AG04450 (cell line): ENCODE results near the gene MUC5AC. TPM values are rescaled to one million over a fixed set of nuclear protein-coding genes. Genes with fewer than 3 reads are reported as not detected.

Source experiments
- CTCF ChIA-PET: fragments of 300-600, 350-600 bp; formaldehyde crosslinking; extraction: SDS; loops from one replicate; lab custom pipeline; 2022; ENCODE audit warnings: antibody characterized with exemption, inconsistent platforms; lab: Charles Lee
- POLR2A ChIA-PET: fragments of 350-600 bp; formaldehyde crosslinking; extraction: SDS; loops from one replicate; lab custom pipeline; 2021; ENCODE audit warnings: antibody characterized with exemption, inconsistent platforms; lab: Yijun Ruan, JAX
- DNase-seq: peaks from one replicate; pipeline ENCODE4 v3.0.0-alpha.2; 2011; ENCODE audit warnings: low read depth, low spot score
- H3K27ac ChIP-seq: one replicate; pipeline ENCODE4 v1.5.1; 2012; ENCODE audit warnings: low read depth, low read length, control low read depth
- H3K27me3 ChIP-seq: one replicate; pipeline ENCODE4 v1.6.0; 2012; ENCODE audit warnings: low read length; ENCODE audit not compliant: control insufficient read depth, insufficient read depth
- H3K4me3 ChIP-seq: 2 replicates; pipeline ENCODE4 v1.5.1; 2011; ENCODE audit warnings: mild to moderate bottlenecking, low read depth, low read length, control low read depth
- H3K9me3 ChIP-seq: 2 replicates; pipeline ENCODE4 v1.5.1; 2012; ENCODE audit warnings: low read length; ENCODE audit not compliant: control insufficient read depth, insufficient read depth
- polyA plus RNA-seq: library from polyadenylated mRNA; depleted of rRNA; stranded (reverse); fragments of >200 nt; gene quantifications from 2 replicates; pipeline ENCODE4 v1.2.3, GENCODE V29; 2011
- TF ChIP-seq, protein P1 (sequence below): IDR thresholded peaks from 2 replicates; pipeline ENCODE4 v1.5.1; 2011; ENCODE audit warnings: low read depth, low read length, control low read depth, inconsistent platforms

MUC5AC gene
- polyA plus RNA-seq, 1 experiment = 0.01 TPM

DNA sequence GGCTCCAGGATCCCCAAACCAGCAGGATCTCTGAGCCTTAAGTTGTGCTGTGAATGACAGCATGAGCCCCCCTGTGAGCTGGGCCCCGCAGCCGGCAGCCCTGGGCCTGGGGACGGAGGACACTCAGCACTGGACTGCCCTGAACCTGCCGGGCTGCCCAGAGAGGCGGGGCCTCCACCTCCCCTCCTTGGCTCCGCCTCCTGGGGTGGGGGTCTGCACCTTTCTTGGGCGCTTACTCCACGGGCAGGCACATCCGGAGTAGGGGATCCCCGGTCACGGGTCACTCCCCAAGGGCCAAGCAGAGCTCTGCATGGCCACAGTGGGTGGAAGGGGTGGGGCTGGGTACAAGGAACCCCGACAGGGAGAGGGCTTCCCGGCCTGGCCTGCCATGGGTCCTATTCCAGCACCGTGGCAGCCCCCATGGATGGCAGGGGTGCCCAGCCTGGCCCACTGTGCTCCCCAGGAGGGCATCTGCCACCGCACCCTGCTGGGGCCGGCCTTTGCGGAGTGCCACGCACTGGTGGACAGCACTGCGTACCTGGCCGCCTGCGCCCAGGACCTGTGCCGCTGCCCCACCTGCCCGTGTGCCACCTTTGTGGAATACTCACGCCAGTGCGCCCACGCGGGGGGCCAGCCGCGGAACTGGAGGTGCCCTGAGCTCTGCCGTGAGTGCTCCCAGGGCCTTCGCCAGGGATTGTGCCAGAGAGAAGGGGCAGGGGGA lies 70.5 kb downstream of the MUC5AC start:
- CTCF ChIA-PET = no interaction called here
- TF ChIP-seq, protein P1, sequence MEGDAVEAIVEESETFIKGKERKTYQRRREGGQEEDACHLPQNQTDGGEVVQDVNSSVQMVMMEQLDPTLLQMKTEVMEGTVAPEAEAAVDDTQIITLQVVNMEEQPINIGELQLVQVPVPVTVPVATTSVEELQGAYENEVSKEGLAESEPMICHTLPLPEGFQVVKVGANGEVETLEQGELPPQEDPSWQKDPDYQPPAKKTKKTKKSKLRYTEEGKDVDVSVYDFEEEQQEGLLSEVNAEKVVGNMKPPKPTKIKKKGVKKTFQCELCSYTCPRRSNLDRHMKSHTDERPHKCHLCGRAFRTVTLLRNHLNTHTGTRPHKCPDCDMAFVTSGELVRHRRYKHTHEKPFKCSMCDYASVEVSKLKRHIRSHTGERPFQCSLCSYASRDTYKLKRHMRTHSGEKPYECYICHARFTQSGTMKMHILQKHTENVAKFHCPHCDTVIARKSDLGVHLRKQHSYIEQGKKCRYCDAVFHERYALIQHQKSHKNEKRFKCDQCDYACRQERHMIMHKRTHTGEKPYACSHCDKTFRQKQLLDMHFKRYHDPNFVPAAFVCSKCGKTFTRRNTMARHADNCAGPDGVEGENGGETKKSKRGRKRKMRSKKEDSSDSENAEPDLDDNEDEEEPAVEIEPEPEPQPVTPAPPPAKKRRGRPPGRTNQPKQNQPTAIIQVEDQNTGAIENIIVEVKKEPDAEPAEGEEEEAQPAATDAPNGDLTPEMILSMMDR = no peak
- POLR2A ChIA-PET = no interaction called here
- Histone ChIP-seq H3K27me3 (no peaks in the 10 kb centered on the region), H3K4me3 (no peak overlapping the region), H3K9me3 (peaks cover 7% of the 10 kb centered on the region; the same call in 1 of the 2 replicates), H3K27ac (no peak overlapping the region)
- DNase-seq = no peak

DNA sequence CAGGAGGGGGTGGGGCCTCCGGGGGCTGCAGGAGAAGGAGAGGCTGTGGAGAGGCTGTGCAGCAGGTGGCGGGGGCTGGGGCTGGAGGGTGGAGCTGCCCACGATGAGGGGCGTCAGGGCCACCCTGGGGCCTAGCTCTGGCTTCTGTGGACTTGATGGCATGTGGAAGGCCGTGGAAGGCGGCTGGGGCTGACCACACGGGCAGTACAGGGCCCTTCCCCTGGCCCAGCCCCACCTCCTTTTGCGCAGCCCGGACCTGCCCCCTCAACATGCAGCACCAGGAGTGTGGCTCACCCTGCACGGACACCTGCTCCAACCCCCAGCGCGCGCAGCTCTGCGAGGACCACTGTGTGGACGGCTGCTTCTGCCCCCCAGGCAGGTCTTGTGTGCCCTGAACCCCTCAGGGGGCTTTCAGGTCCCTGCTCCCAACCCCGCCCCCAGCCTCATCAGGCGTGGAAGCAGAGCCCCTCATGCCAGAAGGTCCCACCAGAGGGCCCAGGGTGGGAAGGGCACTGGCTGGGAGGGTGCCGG lies 71.2 kb downstream of the MUC5AC start:
- CTCF ChIA-PET = no interaction called here
- no peak for DNase-seq

DNA sequence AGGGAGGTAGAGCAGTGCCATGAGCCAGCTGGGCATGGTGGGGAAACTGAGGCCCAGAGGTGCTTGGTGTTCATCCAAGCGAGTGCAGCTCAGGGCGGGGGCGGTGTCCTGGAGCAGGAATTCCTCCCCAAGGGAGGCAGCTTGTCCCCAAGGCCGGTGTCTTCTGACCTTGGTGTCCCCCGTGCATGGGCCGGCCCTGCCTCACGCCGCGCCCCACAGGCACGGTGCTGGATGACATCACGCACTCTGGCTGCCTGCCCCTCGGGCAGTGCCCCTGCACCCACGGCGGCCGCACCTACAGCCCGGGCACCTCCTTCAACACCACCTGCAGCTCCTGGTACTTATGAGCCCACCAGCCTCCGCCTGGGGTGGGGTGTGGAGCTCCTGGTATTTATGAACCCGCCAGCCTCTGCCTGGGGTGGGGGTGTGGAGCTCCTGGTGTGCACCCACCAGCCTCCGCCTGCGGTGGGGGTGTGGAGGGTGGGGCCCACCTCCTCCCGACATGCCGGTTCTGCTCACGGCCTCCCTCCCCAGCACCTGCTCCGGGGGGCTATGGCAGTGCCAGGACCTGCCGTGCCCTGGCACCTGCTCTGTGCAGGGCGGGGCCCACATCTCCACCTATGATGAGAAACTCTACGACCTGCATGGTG lies 71.8 kb downstream of the MUC5AC start:
- TF ChIP-seq, protein P1 = no peak
- Histone ChIP-seq H3K27ac (no peak overlapping the region), H3K27me3 (no peaks in the 10 kb centered on the region), H3K4me3 (no peak overlapping the region), H3K9me3 (peaks cover 15% of the 10 kb centered on the region; the same call in 1 of the 2 replicates)
- POLR2A ChIA-PET = no interaction called here
- CTCF ChIA-PET = no interaction called here
- DNase-seq = no peak

More for the DNA sequence above, 71.2 kb downstream of the MUC5AC start:
- H3K4me3 ChIP-seq = no peak overlapping the region
- H3K27ac ChIP-seq = no peak overlapping the region
- H3K9me3 ChIP-seq = peaks cover 10% of the 10 kb centered on the region; the same call in 1 of the 2 replicates
- H3K27me3 ChIP-seq = no peaks in the 10 kb centered on the region
- POLR2A ChIA-PET = no interaction called here
- TF ChIP-seq, protein P1 = no peak

DNA sequence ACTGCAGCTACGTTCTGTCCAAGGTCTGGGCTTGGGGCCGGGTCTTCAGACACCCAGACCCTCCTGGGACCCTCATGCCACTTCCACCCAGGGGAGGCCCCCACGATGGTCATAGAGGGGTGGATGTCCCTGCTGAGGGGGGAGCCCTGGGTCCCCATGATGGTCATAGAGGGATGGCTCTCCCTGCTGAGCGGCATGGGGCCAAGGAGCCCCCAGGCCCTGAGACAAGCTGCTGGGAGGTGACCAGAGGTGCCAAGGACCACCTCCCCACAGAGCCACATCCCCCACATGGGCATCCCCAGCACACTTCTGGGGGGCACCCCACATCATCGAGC lies 72.3 kb downstream of the MUC5AC start:
- DNase-seq = no peak
- no peak overlapping the region for H3K27ac ChIP-seq
- TF ChIP-seq, protein P1 = no peak
- ChIA-PET CTCF (no interaction called here), POLR2A (no interaction called here)
- H3K9me3 ChIP-seq = peaks cover 18% of the 10 kb centered on the region; the same call in 1 of the 2 replicates
- no peaks in the 10 kb centered on the region for H3K27me3 ChIP-seq
- H3K4me3 ChIP-seq = no peak overlapping the region
